ENCODE data around the gene BRSK1.

Gene BRSK1

DNA sequence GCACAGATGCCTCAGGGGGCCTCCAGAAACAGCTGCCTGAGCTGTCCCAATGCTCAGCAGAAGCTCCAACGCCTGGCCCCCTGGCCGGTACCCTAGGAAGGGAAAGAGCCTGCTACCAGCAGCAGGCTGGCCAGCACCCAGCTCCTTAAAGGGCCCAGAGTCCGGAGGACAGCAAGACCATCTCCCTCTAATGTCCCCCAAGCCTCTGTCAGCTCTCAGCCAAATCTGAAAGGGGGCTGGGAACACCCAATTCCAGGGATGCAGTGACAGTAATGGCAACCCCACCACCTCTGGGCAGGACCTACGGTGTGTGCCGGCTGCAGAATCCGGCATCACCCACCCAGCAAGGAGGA is 29.2 kb upstream of the BRSK1 start:
- no peak for DNase-seq

DNA sequence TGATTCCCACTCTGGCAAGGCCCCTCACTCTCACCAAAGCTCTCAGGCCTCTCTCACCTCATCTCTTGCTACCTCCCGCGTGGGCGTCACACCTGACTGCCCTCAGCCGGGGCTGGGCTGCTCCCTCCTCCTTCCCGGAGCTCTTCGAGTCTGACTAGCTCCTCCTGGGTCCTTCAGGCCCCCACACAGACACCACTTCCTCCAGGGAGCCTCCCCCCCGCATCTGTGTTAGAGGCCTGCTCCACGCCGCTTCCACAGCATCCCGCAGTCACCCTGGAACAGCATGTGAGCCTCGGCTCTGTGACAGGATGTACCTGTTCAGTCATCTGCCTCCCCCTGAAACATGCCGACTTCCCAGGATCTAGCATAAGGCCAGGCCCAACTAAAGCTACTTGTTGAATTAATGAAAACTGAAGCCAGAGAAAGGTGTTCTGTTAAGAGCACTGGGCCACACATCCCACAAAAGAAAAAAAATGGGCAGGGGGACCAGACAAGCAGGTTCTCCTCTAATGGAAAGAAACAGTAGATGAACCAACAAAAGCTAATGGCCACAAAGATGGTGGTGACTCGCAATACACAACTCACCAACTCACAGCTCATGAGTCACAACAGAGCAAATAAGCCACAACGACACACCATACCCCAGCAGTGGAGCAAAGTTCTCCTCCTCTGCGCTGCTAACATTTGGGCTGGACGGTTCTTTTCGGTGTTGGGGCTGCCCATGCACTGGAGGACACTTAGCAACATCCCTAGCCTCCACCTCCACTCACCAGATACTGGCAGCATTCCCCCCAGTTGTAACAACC is 28.0 kb upstream of the BRSK1 start:
- peak; percentile 32 to 56 for DNase-seq

DNA sequence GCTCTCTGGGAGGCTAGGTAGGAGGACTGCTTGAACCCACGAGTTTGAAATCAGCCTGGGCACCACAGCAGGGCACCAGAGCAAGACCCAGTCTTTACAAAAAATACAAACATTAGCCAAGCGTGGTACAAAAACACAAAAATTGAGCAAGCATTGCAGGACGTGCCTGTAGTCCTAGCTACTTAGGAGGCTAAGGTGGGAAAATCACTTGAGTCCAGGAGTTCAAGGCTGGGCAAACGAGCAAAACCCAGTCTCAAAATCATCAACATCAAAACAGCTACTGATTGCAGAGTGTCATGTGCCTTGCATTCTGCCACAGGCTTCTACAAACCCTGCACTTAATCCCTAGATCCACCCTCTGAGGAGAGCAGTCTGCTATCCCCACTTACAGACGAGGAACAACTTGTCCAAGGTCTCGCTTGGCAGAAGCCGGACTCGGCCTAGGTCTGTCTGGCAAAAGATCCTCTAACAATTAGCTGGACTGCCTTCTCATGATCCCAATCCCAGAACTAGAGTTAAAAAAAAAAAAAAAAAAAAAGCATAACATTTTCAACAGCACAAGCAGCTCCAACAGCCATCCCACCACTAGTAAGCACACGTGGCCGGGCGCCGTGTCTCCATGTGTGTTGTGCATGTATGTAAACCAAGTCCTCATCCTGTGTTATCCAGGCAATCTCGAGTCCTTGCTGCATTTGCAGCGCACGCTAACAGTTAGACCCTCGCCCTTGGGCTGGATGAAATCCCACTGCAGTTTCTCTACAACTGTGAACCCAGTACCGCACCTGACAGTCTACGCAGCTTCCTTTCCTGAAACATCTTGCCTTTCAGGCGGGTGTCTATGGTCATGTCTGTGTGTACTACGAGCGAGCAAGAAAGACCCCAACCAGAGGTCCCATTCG is 27.0 kb upstream of the BRSK1 start:
- no peak for DNase-seq

- no peak for DNase-seq
These were observed 26.1 kb upstream of the BRSK1 start for GRCh38 chr19:55257461-55258420.

GRCh38 chr19:55258476-55258827 is 25.3 kb upstream of the BRSK1 start:
- peak in 1 of 2 donors; percentile 37 for DNase-seq

GRCh38 chr19:55258828-55259539 is 24.8 kb upstream of the BRSK1 start, which contains the start of gene PPP6R1:
TSS of gene PPP6R1 (minus strand) at chr19:55259017. CDS start at chr19:55247103, 11,914 bp downstream.
- peak; percentile 94 to 96 for DNase-seq

GRCh38 chr19:55259540-55260210 is 24.1 kb upstream of the BRSK1 start:
- DNase-seq, result no peak

- no peak for DNase-seq
These were observed 22.1 kb upstream of the BRSK1 start for GRCh38 chr19:55261671-55262126.

DNA sequence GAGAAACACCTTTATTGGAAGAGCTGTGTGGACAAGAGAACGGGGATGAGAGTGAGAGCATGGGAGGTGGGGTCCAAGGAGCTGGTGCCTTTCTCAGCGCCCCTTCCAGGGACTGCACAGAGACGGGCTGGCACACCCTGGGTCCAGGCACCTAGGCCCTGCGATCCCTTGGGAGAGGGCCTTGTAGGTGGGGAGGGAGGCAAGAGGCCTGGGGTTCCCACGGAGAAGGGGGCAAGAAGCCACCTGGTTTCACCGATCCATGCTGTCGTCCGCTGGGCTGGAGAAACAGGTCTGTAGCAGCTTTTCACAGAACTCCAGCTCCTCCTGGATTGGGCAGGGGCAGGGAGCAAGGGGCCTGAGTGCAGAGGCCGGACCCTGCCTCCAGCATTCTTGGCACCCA is 21.4 kb upstream of the BRSK1 start:
- DNase-seq, result no peak

DNA sequence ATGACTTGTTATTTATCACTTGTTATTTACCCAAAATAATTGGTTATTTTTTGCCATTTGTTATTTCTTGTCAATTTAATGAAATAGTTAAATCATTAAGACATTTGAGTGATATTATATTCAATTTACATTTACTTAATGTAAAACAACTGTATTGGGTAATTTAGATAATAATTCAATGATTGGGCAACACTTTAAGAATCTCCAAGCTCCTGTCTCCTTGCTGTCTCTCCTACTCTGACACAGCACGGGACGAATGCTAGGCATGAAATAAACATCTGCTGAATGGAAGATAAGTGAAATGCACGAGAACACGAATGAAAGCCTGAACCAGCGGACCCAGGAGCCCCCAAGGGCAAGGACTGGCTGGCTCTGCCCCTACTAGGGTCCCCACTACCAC is 19.3 kb upstream of the BRSK1 start:
- no peak for DNase-seq

GRCh38 chr19:55265173-55265572 is 18.6 kb upstream of the BRSK1 start:
- no peak for DNase-seq

GRCh38 chr19:55265723-55266386 is 17.9 kb upstream of the BRSK1 start:
- no peak for DNase-seq

DNA sequence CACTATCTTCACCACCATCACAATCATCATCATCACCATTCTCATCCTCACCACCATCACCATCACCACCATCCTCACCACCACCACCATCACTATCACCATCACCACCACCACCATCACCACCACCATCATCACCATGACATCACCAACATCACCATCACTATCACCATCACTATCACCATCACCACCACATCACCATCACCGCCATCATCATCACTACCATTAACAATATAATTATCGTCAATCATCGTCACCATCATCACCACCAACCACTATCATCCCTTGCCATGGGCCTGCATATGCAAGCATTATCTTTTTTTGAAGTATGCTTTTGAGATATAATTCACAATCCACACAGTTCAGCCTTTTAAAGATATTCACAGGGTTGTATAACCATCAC is 17.4 kb upstream of the BRSK1 start:
- no peak for DNase-seq

GRCh38 chr19:55266840-55267239 is 17.0 kb upstream of the BRSK1 start:
- DNase-seq, result no peak

GRCh38 chr19:55269299-55269698 is 14.5 kb upstream of the BRSK1 start:
- DNase-seq, result no peak

GRCh38 chr19:55270172-55270942 is 13.4 kb upstream of the BRSK1 start:
- no peak for DNase-seq

GRCh38 chr19:55272142-55272541 is 11.7 kb upstream of the BRSK1 start:
- DNase-seq, result no peak

- DNase-seq, result no peak
These were observed 9.7 kb upstream of the BRSK1 start for GRCh38 chr19:55273978-55274707.
